ENCODE data around the gene RABGGTA.

GRCh38 chr14:24298892-24299254 is 27.5 kb upstream of the RABGGTA start:
- TF ChIP-seq FOXP2 (optimal IDR thresholded peaks at IDR 0.05; ENCODE audit: borderline replicate concordance, extremely low read depth, extremely low read length, insufficient read depth) (no peak), TAF1 (IDR thresholded peaks at IDR 0.05; ENCODE audit: borderline replicate concordance, insufficient read depth, low read length) (no peak), POLR2AphosphoS5 (IDR thresholded peaks at IDR 0.05; ENCODE audit: low read depth, low read length) (no peak)

Data from PFSK-1 (cell line).